Dermis microvascular lymphatic vessel endothelial cell (primary cell): ENCODE data around the gene TBC1D13. TPM values are rescaled to one million over a fixed set of nuclear protein-coding genes. Genes with fewer than 3 reads are reported as not detected.
"Not testable (repeated sequence)": the region's sequence is repeated elsewhere in the genome, so short reads cannot be mapped to it uniquely, and the experiment has no call there.

Experiments used
- DNase-seq, 2 donors: peaks; one replicate each; pipeline versions ENCODE4 v3.0.0 to v3.0.0-alpha.2; 2010; ENCODE audit warnings: low read depth in 2 of 2
- total RNA-seq: library from RNA; depleted of rRNA; stranded (reverse); fragments of >200 nt; gene quantifications from 2 replicates; pipeline ENCODE4 v1.2.1, GENCODE V29; 2014

TBC1D13 gene
- total RNA-seq, 1 donor from 2014 or later, result 9.6 TPM

DNA sequence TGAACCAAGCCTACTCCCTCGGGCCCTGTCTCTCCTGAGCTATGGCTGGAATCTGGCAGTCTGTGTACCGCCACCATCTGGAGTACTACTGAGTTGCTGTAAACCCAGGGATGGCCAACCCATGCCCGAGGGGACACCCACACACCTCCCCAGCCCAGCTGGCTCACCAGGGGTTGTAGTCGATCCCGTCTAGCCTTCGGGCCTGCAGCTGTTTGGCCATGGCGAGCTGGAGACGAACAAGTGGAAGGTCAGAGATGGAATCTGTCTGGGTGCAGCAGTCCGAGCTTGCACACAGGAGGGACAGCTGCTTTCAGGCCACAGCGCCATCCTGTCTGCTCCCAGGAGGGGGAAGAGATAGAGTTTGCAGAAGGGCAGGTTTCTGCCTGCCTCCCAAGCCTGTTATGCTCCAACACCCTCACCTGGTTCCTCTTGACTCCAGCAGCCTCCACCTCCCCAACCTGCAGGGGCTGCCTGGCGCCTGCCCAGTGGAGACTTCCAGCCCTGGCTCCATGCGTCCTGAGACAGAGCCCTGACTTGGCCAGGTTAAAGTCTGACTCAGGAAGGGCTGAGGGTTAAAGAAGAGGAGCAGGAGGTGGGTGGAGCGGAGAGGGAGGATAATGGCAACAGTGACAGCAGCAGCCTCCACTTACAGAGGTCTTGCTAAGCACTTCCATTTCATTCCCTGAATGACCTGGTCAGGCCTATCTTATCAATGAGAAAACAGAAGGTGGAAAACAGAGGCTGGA is 58.3 kb downstream of the TBC1D13 start:
- no peak for DNase-seq

DNA sequence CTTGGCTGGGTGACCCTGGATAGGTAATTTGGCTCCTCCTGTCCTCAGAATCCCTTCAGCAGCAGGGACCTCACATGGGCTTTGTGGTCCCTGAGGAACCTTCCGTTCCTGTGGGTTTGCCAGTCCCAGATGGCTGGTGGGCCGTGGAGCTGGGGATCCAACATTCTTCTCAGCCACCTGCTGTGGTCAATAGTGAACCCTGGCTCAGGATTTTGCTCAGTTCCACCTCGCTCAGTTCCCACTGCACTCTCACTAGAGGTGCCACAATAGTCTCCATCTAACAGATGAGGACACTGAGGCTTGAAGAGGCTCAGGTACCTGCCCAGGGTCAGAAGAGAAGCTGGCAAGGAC is 59.6 kb downstream of the TBC1D13 start:
- DNase-seq, result no peak

DNA sequence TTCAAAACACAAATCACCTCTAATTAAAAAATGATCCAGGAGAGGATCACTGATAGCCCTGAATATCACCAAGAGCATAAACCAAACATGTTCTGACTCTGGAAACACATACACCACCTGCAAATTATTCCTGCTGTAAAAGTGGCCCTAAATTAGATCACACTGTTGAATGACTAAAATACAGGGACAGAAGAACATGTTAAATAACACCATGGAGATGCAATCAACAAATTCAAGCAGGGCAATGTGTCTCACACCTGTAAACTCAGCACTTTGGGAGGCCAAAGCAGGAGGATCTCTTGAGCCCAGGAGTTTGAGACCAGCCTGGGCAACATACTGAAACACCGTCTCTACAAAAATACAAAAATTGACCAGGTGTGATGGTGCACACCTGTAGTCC is 60.8 kb downstream of the TBC1D13 start:
- DNase-seq, result no peak

DNA sequence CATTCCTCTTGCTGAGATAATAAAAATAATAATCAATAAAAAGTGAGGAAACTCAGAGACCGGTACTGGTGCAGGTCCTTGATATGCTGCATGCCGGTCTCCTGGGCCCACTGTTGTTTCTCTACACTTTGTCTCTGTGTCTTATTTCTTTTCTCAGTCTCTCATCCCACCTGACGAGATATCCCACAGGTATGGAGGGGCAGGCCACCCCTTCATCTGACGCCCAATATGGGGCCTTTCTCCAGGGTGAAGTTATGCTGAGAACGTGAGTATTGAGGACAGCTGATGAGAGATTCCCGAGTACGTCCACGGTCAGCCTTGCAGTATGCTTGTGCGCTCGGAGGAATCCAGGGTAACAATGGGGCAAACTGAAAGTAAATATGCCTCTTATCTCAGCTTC is 64.0 kb downstream of the TBC1D13 start:
- DNase-seq, result not testable (repeated sequence)

DNA sequence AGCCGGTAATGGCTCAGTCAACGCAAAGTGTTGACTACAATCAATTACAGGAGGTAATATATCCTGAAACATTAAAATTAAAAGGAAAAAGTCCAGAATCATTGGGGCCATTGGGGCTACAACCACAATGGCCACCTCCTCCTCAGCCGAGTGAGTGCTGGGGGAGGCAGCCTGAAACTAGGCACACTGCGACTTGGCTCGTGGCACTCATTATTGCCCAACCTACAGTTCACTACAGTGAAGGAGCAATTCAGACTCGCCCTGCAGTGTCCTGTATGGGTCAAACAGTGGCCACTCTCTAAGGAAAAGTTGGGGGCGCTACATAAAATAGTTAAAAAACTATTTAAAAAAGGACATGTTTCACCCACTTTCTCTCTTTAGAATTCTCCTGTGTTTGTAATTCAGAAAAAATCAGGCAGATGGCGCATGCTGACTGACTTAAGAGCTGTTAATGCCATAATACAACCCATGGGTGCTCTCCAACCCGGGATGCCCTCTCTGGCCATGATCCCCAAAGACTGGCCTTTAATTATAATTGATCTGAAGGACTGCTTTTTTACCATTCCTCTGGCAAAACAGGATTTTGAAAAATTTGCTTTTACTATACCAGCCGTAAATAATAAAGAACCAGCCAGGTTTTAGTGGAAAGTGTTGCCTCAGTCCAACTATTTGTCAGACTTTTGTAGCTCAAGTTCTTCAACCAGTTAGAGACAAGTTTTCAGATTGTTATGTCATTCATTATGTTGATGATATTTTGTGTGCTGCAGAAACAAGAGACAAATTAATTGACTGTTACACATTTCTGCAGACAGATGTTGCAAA is 64.9 kb downstream of the TBC1D13 start:
- peak; percentile 43 to 59 for DNase-seq

DNA sequence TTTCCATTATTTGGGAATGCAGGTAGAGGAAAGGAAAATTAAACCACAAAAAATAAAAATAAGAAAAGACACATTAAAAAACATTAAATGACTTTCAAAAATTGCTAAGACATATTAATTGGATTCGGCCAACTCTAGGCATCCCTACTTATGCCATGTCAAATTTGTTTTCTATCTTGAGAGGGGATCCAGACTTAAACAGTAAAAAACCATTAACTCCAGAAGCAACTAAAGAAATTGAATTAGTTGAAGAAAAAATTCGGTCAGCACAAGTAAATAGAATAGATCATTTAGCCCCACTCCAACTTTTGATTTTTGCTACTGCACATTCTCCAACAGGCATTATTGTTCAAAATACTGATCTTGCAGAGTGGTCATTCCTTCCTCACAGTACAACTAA is 65.6 kb downstream of the TBC1D13 start:
- not testable (repeated sequence) for DNase-seq

DNA sequence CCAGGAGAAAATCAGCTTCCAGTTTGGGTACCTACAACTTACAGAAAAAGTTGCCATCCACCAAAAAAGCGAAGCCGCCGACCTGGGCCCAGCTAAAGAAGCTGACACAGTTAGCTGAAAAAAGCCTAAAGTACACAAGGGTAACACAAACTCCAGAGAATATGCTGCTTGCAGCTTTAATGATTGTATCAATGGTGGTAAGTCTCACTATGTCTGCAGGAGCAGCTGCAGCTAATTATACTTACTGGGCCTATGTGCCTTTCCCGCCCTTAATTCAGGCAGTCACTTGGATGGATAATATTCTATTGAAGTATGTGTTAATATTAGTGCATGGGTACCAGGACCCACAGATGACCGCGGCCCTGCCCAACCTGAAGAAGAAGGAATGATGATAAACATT is 67.4 kb downstream of the TBC1D13 start:
- DNase-seq, result not testable (repeated sequence)

DNA sequence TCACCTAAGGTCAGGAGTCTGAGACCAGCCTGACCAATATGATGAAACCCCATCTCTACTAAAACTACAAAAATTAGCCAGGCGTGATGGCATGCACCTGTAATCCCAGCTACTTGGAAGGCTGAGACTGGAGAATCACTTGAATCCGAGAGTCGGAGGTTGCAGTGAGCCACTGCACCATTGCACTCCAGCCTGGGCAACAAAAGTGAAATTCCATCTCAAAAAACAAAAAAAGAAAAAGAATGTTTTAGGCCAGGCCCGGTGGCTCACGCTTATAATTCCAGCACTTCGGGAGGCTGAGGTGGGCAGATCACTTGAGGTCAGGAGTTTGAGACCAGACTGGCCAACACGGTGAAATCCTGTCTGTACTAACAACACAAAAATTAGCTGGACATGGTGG is 71.4 kb downstream of the TBC1D13 start:
- DNase-seq, result not testable (repeated sequence)

Other genes with a start within 250 kb of the TBC1D13 start
- 472 TPM in 2 replicates for gene SPTAN1, start 234.7 kb upstream of the TBC1D13 start, total RNA-seq
- gene DYNC2I2, start 130.4 kb upstream of the TBC1D13 start, total RNA-seq, result 54.9 and 65.9 TPM in 2 replicates
- 253 and 370 TPM in 2 replicates for gene SET, start 98.0 kb upstream of the TBC1D13 start, total RNA-seq
- gene PKN3, start 84.8 kb upstream of the TBC1D13 start, total RNA-seq, result 10.2 and 12.1 TPM in 2 replicates
- gene ZDHHC12, start 63.1 kb upstream of the TBC1D13 start, total RNA-seq, result 46.1 and 55.5 TPM in 2 replicates
- gene ZER1, start 15.3 kb upstream of the TBC1D13 start, total RNA-seq, result 10.4 and 19.8 TPM in 2 replicates
- 24.6 and 29.5 TPM in 2 replicates for gene ENDOG, start 31.2 kb downstream of the TBC1D13 start, total RNA-seq
- gene SPOUT1, start 42.5 kb downstream of the TBC1D13 start, total RNA-seq, result 10.3 and 18.1 TPM in 2 replicates
- 4.7 and 5.4 TPM in 2 replicates for gene KYAT1, start 94.7 kb downstream of the TBC1D13 start, total RNA-seq
- gene LRRC8A, start 94.9 kb downstream of the TBC1D13 start, total RNA-seq, result 68.8 and 117 TPM in 2 replicates
- 0.26 TPM in 1 of 2 replicates, not detected in the other for gene PHYHD1, start 133.7 kb downstream of the TBC1D13 start, total RNA-seq
- 21.1 and 30.6 TPM in 2 replicates for gene DOLK, start 160.3 kb downstream of the TBC1D13 start, total RNA-seq
- 35.7 and 49.9 TPM in 2 replicates for gene NUP188, start 160.4 kb downstream of the TBC1D13 start, total RNA-seq
- gene SH3GLB2, start 241.1 kb downstream of the TBC1D13 start, total RNA-seq, result 23.2 and 30.6 TPM in 2 replicates
- 15.5 and 20.2 TPM in 2 replicates for gene MIGA2, start 249.4 kb downstream of the TBC1D13 start, total RNA-seq